UCSD-AML1 (cell line): ENCODE data around the gene PIK3R4.

Experiments
- DNase-seq: peaks from one replicate; lab custom pipeline; 2025; ENCODE audit not compliant: unreplicated experiment; lab: John Stamatoyannopoulos, UW

The PIK3R4 gene

GRCh38 chr3:130644628-130645253 is 101.9 kb downstream of the PIK3R4 start:
- no peak for DNase-seq

- DNase-seq: no peak
Observed at GRCh38 chr3:130640027-130640426, 106.6 kb downstream of the PIK3R4 start.

- no peak for DNase-seq
Observed at GRCh38 chr3:130636480-130637234, 110.0 kb downstream of the PIK3R4 start.

GRCh38 chr3:130635978-130636377 is 110.7 kb downstream of the PIK3R4 start:
- DNase-seq: no peak

GRCh38 chr3:130635285-130635684 is 111.3 kb downstream of the PIK3R4 start:
- no peak for DNase-seq
